ENCODE results near the gene PLAC1.

The PLAC1 gene

DNA sequence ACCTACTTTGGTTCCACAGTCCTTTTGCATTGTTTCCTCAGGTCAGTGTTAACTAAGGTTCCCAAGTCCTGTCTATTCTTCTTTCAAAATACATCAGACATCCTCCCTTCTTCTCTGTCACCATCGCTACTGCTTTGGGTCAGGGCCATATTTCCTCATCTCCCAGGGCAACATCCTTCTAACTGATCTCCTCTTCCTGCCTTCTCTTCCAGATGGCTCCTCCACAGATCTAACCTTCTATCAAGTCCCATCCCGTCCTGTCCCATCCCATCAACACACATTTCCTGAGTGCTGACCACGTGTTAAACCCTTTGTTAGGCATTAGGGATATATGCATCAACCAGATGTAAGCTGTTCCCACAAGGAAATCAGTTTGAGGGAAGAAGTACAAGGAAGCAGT lies 25.9 kb downstream of the PLAC1 start:
- in situ Hi-C loops (cut with MboI; ENCODE audit: low sequenced_read_pairs): no loop called here

- in situ Hi-C loops (cut with MboI; ENCODE audit: low sequenced_read_pairs): no loop called here
Measured at GRCh38 chrX:134631426-134632346, 26.6 kb downstream of the PLAC1 start.

GRCh38 chrX:134628663-134629062 lies 29.6 kb downstream of the PLAC1 start:
- in situ Hi-C loops (cut with MboI; ENCODE audit: low sequenced_read_pairs): no loop called here

DNA sequence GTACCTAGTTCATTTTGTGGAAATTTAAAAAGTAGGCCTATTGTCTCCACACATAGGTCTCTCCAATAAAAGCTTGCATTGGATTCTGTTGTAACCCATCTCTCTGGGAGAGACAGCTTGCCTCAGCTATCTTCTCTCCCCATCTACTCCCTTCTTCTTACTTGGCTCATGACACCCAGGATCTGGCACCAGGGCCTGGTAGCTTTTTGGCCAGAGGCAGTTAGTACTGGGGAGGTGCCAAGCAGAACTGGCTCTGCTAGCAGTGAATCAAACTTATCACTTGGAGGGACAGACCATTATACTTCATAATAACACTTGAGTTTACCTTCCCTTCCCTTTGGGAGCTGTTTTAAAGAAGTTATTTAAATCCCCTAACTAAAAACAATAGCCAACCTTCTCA lies 31.8 kb downstream of the PLAC1 start:
- in situ Hi-C loops (cut with MboI; ENCODE audit: low sequenced_read_pairs): no loop called here

DNA sequence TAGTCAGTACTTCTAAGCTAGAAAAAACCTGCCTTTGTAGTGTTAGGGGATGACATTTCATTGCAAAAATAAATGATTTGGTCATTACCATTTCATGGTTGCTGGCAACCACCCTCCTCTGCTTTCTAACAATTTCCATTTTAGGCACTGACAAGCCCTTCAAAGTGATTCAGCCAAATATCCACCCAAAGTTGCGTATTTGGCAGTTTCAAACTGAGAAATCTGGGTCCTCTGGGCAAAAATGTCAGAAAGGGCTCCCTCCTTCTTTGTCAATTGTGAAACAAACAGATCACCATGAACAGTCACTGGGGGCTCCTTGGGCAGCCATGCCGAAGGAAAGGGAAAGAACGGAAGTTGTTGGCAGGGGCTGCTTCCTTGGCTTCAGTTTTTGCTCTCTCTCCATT lies 33.0 kb downstream of the PLAC1 start:
- in situ Hi-C loops (cut with MboI; ENCODE audit: low sequenced_read_pairs): no loop called here

GRCh38 chrX:134624046-134624430 lies 34.2 kb downstream of the PLAC1 start:
- in situ Hi-C loops (cut with MboI; ENCODE audit: low sequenced_read_pairs): no loop called here

DNA sequence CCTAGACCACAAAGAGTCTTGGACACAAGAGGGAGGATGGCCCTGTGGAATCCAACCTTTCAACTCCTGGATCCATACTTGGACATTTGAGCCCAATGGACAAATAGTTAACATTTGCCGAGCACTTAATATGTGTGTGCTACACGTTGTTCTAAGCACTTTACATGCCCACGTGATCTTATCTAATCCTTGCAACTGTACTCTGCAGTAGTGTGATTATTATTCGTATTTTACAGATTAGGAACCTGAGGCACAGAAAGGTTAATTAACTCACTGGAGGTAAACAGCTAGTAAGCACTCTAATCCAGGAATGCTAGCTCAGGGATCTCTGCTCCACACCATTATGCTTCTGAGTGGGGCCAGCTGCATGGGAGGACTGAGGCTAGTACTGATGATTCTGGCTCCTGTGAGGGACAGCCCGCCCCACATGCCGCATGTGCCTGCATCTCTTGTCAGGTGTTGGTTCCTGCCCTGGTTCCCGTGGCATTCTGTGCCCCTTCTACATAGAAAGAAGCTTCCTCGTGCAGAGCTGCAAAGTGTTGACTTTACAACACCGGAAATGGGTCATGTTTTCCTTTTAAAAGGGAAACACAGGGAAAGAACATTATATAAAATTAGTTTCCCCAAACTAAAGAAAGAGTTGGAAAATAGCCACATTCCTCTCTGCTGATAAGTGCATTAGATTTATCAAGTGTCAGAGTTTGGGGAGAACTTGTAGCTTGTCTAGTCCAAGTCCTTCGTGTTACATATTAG lies 34.8 kb downstream of the PLAC1 start:
- in situ Hi-C loops (cut with MboI; ENCODE audit: low sequenced_read_pairs): no loop called here

- in situ Hi-C loops (cut with MboI; ENCODE audit: low sequenced_read_pairs): no loop called here
Measured at GRCh38 chrX:134622813-134623185, 35.5 kb downstream of the PLAC1 start.

- in situ Hi-C loops (cut with MboI; ENCODE audit: low sequenced_read_pairs): no loop called here
Measured at GRCh38 chrX:134622056-134622812, 36.0 kb downstream of the PLAC1 start.

DNA sequence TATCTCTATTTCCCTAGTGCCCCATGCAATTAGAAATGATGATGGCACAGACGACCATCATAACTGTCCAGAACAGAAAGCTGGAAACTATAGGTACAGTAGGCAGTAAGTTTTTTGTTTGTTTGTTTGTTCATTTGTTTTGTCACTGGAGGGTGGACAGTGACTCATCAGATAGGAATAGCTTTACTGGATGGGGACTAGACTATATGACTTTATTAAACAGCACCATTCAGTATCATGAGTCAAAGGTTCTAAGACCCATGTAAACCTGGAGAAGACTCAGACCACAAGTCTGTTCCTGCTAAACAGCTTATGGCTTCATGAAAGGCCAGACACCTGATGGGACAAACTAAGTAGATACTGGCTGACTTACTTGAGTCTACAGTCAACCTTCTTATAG lies 38.4 kb downstream of the PLAC1 start:
- in situ Hi-C loops (cut with MboI; ENCODE audit: low sequenced_read_pairs): no loop called here

DNA sequence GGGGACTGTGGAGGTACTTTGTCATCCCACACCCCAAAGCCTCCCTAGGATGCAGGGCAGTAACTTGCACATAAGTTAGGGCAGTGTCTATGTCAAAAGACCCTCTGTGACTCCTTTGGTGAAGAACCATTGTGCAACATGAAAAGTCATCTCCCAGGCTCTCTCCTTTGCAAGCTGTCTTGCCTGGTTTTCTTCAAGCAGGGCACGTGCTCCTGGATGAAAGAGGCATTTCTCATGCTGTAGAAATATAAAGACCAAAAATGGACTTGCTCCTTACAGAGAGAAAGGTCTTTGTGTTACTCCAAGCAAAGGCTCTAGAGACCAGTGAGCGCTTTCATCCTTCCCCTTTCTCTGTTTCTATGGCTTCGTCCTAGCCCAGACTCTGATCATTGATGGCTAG lies 44.9 kb downstream of the PLAC1 start:
- in situ Hi-C loops (cut with MboI; ENCODE audit: low sequenced_read_pairs): no loop called here

- in situ Hi-C loops (cut with MboI; ENCODE audit: low sequenced_read_pairs): no loop called here
Measured at GRCh38 chrX:134608153-134608552, 50.1 kb downstream of the PLAC1 start.

DNA sequence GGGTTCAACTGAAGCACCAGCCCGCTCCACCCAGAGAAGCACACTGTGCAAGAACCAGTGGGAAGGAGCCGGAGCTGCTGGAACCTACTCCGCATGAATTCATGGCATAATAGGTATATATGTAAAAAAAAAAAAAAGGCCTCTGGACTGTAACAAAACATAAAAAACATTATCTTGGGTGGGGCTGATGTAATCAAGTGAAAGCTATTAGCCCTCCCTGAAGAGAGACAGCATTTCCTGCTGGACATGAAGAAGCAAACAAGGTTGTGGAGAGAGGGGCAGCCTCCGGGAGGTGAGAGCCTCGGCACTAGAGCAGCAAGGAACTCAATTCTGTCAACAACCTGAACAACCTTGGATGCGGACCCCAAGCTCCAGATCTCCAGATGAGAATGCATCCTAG lies 50.7 kb downstream of the PLAC1 start:
- in situ Hi-C loops (cut with MboI; ENCODE audit: low sequenced_read_pairs): no loop called here

DNA sequence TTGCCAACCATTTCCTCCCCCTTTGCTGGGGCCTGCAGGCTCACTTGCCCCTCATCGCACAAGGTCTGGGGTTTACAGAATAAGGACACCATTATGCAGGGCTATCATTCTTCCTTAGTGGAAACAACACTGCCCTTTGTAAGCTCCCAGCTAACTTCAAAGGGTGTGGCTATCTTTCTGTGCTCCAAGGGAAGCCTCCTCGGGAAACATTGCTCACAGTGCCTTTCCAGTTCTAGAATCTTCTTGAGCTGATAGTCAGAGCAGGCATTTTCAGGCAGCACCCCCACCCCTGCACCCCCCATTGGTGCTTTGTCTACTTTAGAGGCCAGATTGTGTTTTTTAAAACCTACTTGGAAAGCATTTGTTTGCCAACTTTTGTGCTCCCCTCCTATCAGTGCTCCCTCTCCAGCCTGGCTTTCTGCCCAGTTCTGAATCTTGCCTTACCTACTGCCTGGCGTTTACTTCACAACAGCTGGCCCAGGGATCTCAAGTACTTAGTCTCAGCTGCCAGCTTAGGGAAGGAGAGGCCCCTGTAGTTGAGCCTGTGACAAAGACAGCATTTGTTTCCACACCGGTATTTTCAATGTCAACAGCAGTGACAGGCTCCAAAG lies 53.5 kb downstream of the PLAC1 start:
- in situ Hi-C loops (cut with MboI; ENCODE audit: low sequenced_read_pairs): no loop called here

- in situ Hi-C loops (cut with MboI; ENCODE audit: low sequenced_read_pairs): no loop called here
Measured at GRCh38 chrX:134603806-134604700, 54.2 kb downstream of the PLAC1 start.

DNA sequence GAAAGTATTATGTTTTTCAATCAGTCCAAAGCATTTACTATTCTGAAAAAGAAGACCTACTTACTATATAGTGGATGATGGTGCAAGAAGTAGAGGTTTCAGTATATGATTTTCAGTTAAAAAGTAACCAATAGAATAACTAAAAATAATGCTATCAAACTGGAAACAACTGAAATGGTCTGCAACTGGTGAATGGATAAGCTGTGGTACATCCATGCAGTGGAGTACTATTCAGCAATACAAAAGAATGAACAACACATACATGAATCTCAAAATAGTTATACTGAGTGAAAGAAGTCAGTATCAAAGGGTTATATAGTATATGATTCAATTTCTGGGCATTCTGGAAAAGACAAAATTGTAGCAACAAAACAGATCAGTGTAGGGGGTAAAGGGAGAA lies 55.9 kb downstream of the PLAC1 start:
- in situ Hi-C loops (cut with MboI; ENCODE audit: low sequenced_read_pairs): no loop called here

GRCh38 chrX:134601240-134601765 lies 57.0 kb downstream of the PLAC1 start:
- in situ Hi-C loops (cut with MboI; ENCODE audit: low sequenced_read_pairs): no loop called here

DNA sequence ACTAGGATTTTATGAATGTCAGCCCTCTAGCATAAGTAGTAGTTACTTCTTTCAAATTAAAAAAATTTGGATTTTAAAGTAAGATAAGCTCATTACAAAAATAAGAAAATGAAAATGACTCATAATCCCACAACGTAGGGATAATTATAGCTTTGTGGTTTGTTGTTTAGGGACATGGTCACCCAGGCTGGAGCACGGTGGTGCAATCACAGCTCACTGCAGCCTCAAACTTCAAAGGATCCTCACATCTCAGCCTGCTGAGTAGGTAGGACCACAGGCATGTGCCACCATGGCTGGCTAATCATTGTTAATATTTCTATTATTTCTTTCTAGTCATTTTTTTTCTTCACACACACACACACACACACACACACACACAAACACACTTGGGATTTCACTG lies 57.6 kb downstream of the PLAC1 start:
- in situ Hi-C loops (cut with MboI; ENCODE audit: low sequenced_read_pairs): no loop called here

- in situ Hi-C loops (cut with MboI; ENCODE audit: low sequenced_read_pairs): no loop called here
Measured at GRCh38 chrX:134599184-134599914, 58.9 kb downstream of the PLAC1 start.

All from HL-60/S4 (cell line).